Measurements from ENCODE around the gene TTLL11. TPM values are rescaled to one million over a fixed set of nuclear protein-coding genes. Genes with fewer than 3 reads are reported as not detected.

Gene TTLL11
- total RNA-seq, 4 donors from 2014 or later = 7.9 to 14.4 (median 9.7) TPM

DNA sequence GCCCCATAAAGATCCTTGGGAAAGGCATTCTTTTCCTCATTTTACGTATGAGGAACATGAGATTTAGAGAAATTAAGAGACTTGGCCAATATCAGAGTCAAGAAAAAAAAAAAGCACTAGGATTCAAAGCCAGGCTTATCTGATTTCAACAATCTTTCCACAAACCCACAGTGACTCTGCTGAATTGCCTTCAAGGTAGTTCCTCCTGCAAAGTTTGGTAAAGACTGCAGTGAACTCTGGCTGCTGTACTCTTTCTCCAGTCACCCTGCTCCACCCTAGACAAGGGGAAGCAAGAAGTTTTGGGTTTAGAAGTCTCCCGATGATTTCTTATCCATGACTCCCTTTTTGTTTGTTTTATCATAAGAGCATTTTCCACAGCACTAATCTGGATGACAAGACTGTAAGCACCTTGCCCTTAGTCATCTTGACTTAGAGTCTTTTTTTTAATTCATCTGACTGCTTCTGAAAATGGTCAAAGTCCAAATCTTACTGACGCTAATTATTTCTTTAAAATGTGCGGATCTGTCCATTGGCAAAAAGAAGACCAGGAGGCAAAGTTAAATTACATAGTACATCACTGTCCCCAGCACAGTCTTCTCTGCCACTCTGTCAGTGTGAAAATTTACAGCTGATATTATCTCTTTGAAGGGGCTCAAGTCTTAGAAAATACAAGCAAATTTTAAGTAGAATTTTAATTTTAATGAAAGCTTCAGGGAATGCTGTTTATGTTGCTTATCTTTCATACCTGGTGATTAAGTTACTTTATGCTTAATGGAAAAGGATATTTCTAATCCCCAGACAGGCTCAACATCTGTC lies 180.1 kb downstream of the TTLL11 start:
- H3K4me3 ChIP-seq (replicated peaks in 1 of 3) = no peak overlapping the region
- H3K27me3 ChIP-seq = no peaks in the 10 kb centered on the region
- H3K9me3 ChIP-seq = no peaks in the 10 kb centered on the region
- H3K27ac ChIP-seq = no peak overlapping the region
- no peaks in the 10 kb centered on the region for H3K4me1 ChIP-seq
- 87 to 88% methylated on average over 4 of the region's 4 CpGs for WGBS, 2 donors
- no peak for DNase-seq
- no peak for TF ChIP-seq POLR2A (IDR thresholded peaks at IDR 0.05)
- TF ChIP-seq, protein P1, sequence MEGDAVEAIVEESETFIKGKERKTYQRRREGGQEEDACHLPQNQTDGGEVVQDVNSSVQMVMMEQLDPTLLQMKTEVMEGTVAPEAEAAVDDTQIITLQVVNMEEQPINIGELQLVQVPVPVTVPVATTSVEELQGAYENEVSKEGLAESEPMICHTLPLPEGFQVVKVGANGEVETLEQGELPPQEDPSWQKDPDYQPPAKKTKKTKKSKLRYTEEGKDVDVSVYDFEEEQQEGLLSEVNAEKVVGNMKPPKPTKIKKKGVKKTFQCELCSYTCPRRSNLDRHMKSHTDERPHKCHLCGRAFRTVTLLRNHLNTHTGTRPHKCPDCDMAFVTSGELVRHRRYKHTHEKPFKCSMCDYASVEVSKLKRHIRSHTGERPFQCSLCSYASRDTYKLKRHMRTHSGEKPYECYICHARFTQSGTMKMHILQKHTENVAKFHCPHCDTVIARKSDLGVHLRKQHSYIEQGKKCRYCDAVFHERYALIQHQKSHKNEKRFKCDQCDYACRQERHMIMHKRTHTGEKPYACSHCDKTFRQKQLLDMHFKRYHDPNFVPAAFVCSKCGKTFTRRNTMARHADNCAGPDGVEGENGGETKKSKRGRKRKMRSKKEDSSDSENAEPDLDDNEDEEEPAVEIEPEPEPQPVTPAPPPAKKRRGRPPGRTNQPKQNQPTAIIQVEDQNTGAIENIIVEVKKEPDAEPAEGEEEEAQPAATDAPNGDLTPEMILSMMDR (IDR thresholded peaks at IDR 0.05) = no peak
- intact Hi-C loops (cut with DNase I) = no loop called here
- H3K36me3 ChIP-seq = no peaks in the 10 kb centered on the region

DNA sequence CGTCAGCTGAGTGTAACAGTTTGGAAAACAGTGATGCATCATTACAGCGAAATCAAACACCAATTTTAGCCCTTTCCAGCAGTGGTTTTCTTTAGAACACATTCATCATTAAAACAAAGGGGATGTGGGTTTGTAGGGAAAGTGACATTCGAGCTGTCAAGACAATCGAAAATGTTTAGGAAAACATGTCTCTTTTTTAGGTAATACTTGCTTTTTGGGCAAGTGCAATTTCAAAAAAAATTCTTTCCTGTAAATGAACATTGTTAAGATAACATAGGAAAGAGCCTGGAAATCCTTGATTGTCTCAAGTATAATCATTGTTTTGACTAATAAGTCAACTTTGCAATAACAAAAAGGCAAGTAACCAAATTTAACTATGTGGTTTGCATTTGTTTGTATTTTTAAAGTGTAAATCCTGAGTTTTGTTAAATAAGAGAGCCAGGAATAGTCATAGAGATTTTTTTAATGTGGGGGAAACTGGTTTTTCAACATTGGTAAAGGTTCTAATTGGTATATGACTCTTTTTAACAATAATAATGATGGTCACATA lies 182.5 kb downstream of the TTLL11 start:
- no peaks in the 10 kb centered on the region for H3K9me3 ChIP-seq
- no peak for DNase-seq
- H3K36me3 ChIP-seq = no peaks in the 10 kb centered on the region
- TF ChIP-seq, protein P1 (IDR thresholded peaks at IDR 0.05) = no peak
- no peak for TF ChIP-seq POLR2A (IDR thresholded peaks at IDR 0.05)
- H3K27ac ChIP-seq = no peak overlapping the region
- H3K4me1 ChIP-seq = no peaks in the 10 kb centered on the region
- WGBS, 2 donors = 56 to 63% methylated on average over 4 of the region's 4 CpGs
- intact Hi-C loops (cut with DNase I) = no loop called here
- no peaks in the 10 kb centered on the region for H3K27me3 ChIP-seq
- no peak overlapping the region for H3K4me3 ChIP-seq (replicated peaks in 1 of 3)

DNA sequence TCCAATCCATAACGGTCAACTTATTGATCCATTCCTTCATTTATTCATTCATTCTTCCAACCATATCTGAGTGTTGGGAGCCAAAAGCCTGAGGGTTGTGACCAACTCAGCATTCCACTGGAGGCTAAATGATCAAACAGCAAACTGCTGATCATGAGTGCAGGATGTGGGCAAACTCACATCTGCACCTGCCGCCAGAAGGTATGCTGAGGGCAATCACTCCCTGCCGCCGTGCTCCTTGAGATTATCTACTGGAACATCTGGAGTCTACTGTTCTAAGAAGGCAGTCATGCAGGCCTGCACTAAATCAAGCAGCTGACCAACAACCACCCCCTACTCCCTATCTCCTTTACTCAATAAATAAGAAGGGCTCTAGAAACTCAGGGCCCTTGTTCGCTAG lies 184.0 kb downstream of the TTLL11 start:
- H3K4me3 ChIP-seq (replicated peaks in 1 of 3) = no peak overlapping the region
- WGBS, 2 donors = 74 to 78% methylated on average over 5 of the region's 5 CpGs
- DNase-seq = no peak
- H3K27ac ChIP-seq = no peak overlapping the region
- intact Hi-C loops (cut with DNase I) = no loop called here
- TF ChIP-seq POLR2A (IDR thresholded peaks at IDR 0.05) = no peak
- TF ChIP-seq, protein P1 (IDR thresholded peaks at IDR 0.05) = no peak
- no peaks in the 10 kb centered on the region for H3K27me3 ChIP-seq
- no peaks in the 10 kb centered on the region for H3K9me3 ChIP-seq
- H3K4me1 ChIP-seq = no peaks in the 10 kb centered on the region
- H3K36me3 ChIP-seq = no peaks in the 10 kb centered on the region

DNA sequence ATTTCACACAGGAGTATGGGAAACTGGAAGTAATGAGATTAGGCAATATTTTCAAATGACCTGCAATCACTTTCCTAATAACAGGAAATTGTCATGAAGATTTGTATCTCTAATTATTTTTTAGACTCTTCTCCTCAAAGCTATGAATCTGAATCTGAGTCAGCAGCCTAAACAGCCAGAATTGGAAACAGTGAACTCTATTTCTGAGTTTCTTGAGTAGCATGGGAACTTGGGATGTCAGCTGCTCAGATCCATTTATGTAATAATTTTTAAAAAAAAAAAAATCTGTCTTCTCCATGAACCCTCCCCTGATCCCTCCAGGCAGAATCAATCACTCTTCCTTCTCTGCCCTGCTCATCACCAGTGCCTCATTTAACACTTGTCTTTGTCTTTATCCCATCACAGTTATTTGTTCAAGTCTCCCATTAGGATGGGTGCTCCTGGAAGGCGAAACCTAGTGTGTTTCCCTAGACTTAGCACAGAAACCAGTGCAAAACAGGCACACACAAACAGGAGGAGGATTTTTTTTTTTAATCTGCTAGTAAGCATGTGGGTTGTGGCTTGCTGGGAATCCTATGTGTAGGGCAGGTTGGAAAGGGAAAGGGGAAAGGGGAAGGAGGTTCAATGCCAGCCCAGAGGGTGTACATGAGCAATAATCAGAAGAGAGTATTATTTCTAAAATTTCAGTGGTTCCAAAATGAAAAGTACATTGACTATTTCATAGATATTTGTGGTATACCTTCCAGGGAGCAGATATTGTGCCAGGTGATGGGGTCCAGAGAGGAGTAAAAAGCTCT lies 186.8 kb downstream of the TTLL11 start:
- TF ChIP-seq, protein P1 (IDR thresholded peaks at IDR 0.05) = no peak
- H3K4me3 ChIP-seq (replicated peaks in 1 of 3) = no peak overlapping the region
- no peaks in the 10 kb centered on the region for H3K4me1 ChIP-seq
- intact Hi-C loops (cut with DNase I) = no loop called here
- H3K27ac ChIP-seq = no peak overlapping the region
- 95 to 100% methylated on average over 1 of the region's 1 CpG for WGBS, 2 donors
- no peaks in the 10 kb centered on the region for H3K9me3 ChIP-seq
- H3K27me3 ChIP-seq = no peaks in the 10 kb centered on the region
- H3K36me3 ChIP-seq = no peaks in the 10 kb centered on the region
- DNase-seq = no peak
